NCI-H2107 (cell line): ENCODE measurements around the gene ARMC3.
"Not testable (repeated sequence)": the region's sequence is repeated elsewhere in the genome, so short reads cannot be mapped to it uniquely, and the experiment has no call there.

Source experiments
- DNase-seq: peaks from one replicate; lab custom pipeline; 2025; lab: John Stamatoyannopoulos, UW

ARMC3 gene, protein sequence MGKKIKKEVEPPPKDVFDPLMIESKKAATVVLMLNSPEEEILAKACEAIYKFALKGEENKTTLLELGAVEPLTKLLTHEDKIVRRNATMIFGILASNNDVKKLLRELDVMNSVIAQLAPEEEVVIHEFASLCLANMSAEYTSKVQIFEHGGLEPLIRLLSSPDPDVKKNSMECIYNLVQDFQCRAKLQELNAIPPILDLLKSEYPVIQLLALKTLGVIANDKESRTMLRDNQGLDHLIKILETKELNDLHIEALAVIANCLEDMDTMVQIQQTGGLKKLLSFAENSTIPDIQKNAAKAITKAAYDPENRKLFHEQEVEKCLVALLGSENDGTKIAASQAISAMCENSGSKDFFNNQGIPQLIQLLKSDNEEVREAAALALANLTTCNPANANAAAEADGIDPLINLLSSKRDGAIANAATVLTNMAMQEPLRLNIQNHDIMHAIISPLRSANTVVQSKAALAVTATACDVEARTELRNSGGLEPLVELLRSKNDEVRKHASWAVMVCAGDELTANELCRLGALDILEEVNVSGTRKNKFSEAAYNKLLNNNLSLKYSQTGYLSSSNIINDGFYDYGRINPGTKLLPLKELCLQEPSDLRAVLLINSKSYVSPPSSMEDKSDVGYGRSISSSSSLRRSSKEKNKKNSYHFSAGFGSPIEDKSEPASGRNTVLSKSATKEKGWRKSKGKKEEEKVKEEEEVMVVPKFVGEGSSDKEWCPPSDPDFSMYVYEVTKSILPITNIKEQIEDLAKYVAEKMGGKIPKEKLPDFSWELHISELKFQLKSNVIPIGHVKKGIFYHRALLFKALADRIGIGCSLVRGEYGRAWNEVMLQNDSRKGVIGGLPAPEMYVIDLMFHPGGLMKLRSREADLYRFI

DNA sequence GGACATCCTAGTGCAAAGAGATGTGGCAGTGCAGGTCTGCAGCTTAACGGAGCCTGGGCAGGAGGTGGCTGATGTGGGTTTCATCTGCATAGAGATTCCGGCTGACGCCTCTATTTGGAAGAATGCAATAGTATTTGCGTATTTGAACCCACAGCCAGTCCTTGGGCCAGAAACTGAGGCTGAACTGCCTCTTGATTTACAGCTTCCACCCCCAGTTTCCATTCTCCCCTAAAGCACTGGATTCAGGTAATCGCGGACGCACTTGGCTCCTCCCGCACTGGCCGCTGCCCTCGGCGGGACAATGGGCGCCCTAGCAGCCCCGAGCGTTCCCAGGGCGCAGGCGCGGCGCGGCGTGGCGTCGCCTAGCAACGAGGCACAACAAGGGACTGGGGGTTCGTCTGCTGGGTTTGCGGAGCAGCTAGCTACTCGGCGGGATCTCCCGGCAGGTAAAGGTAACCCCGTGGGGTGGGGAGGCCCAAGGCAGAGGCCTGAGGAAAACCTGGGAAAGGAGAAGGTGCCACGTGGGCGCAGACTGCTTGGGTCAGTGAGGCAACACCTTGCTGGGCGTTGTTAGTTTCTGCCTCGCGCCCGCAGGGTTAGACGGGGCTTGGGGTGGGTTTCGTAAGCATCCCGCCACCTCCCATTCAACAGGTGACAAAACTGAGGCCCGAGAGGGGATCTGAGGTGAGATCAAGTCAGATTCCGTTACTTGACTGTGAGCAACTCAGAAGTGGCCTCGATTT is at the start of gene ARMC3:
Gene ARMC3, plus strand, starts transcription at position 393 of the 743 bp plus-strand sequence. CDS start 3,944 bp downstream, outside the sequence.
- no peak for DNase-seq

DNA sequence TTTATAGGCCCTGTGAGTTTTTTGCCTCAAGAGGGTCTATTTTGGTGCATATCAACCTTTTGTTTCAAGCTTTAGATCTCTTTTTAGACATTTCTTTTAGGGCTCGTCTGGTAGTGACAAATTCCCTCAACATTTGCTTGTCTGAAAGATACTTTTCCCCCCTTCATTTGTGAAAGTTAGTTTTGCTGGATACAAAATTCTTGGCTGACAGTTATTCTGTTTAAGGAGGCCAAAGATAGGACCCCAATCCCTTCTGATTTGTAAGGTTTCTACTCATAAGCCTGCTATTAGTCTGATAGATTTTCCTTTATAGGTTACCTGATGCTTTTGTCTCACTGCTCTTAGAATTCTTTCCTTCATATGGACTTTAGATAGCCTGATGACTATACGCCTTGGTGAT is 36.1 kb upstream of the ARMC3 start:
- DNase-seq: no peak

- no peak for DNase-seq
Observed at GRCh38 chr10:22893781-22894180, 34.1 kb upstream of the ARMC3 start.

DNA sequence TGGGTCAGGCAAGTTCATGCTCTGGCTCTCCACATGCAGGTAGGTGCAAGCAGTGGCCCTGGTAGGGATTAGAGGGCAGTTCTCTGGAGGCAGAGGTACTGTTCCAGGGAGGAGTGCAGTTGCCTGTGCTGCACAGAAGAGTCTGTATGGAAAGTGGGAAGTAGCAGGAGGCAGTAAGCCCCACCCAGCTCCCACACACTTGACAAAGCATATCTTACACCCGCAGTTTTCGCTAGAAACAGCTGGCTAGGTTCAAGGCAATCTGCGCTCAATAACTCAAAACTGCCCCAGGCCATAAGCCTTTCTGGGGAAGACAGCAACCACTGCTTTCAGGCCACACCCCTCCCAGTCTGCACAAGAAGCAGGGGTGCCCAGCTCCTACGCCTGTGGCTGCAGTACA is 33.1 kb upstream of the ARMC3 start:
- no peak for DNase-seq

GRCh38 chr10:22895252-22895651 is 32.6 kb upstream of the ARMC3 start:
- DNase-seq: no peak

- no peak for DNase-seq
Observed at GRCh38 chr10:22897371-22897770, 30.5 kb upstream of the ARMC3 start.

- DNase-seq: no peak
Observed at GRCh38 chr10:22899307-22899706, 28.5 kb upstream of the ARMC3 start.

GRCh38 chr10:22899775-22900174 is 28.1 kb upstream of the ARMC3 start:
- DNase-seq: no peak

- no peak for DNase-seq
Observed at GRCh38 chr10:22900841-22901601, 26.8 kb upstream of the ARMC3 start.

GRCh38 chr10:22902147-22902546 is 25.7 kb upstream of the ARMC3 start:
- DNase-seq: not testable (repeated sequence)

DNA sequence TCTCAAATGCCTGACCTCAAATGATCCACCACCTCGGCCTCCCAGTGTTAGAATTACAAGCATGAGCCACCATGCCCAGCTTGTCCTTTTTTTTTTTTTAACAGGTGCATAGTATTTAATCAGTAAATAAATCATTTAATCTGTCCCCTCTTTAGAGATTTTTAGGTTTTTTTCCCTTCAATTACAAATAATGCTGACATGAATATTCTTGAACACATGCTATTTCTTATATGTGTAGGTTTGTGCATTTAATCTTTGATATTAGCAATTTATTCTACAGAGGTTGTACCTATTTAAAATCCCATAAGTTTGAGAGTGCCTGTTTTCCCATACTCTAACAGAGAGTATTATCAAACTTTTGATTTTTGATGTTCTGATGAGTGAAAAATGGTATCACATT is 24.2 kb upstream of the ARMC3 start:
- no peak for DNase-seq

DNA sequence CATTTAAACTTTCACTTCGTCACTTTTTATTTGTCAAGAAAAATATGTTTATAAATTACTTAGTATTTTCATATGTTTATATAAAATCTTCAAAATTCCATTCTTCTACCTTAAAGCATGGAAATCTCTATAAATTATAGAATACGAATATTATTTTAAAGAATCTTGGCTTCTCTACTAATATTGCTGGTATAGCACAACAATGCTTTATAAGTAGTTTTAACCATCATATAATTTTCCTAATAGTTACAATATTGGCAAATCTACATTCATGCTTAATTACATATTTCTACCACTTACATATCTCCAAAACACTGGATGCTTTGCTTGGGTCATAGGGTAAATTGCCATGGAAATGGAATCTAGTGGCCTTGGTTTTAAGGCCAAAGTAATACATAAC is 21.1 kb upstream of the ARMC3 start:
- DNase-seq: no peak

GRCh38 chr10:22908837-22909236 is 19.0 kb upstream of the ARMC3 start:
- DNase-seq: no peak

DNA sequence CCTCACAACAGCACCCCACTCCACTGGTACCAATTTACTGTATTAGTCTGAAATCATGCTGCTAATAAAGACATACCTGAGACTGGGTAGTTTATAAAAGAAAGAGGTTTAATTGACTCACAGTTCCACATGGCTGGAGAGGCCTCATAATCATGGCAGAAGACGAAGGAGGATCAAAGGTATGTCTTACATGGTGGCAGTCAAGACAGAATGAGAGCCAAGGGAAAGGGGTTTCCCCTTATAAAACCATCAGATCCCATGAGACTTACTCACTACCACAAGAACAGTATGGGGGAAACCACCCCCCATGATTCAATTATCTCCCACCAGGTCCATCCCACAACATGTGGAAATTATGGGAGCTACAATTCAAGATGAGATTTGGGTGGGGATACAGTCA is 18.2 kb upstream of the ARMC3 start:
- not testable (repeated sequence) for DNase-seq

- DNase-seq: no peak
Observed at GRCh38 chr10:22911067-22911466, 16.8 kb upstream of the ARMC3 start.

- peak; percentile 64 for DNase-seq
Observed at GRCh38 chr10:22911889-22912762, 15.7 kb upstream of the ARMC3 start.

- DNase-seq: no peak
Observed at GRCh38 chr10:22912763-22913384, 15.0 kb upstream of the ARMC3 start.

DNA sequence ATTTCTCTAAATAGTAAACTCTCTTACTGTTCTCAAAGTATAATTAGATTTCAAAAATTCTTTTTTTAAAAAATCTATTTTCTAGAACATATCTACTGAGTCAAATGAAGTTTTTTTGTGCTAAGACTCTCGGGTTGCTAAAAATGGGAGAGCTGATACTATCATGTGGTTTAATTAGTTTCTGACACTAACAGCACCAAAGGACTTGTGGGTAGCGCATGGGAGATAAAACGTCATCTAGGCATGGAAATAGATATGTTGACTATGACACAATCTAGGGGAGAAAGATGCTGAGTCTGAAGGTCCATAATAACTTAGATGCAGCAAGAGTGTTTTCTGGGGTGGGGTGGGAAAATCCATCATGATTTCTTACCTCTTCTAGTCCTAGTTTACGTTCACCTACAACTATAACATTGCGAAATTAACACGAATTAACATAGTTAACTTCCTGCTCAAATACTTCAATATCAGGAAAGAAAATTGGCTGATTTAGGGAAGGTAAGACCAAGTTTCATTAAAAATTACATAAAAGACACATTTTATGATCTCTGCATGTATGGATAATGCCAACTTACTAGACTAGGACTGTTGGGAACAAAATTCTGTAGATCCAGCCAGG is 14.3 kb upstream of the ARMC3 start:
- no peak for DNase-seq

- no peak for DNase-seq
Observed at GRCh38 chr10:22915314-22915713, 12.5 kb upstream of the ARMC3 start.

GRCh38 chr10:22925088-22925487 is 2.8 kb upstream of the ARMC3 start:
- no peak for DNase-seq
